ENCODE measurements around the gene CNKSR1. TPM values are rescaled to one million over a fixed set of nuclear protein-coding genes. Genes with fewer than 3 reads are reported as not detected.

CNKSR1 gene
- total and polyA plus RNA-seq, 2 donors (not counting 1 experiment from before 2014, with no cell fraction given) = 3.7 to 5.8 TPM

GRCh38 chr1:26191739-26192138 is 14.4 kb downstream of the CNKSR1 start:
- no peak overlapping the region for H3K4me3 ChIP-seq (ENCODE audit: control extremely low read depth in 1 of 5, extremely low read depth in 1 of 5, insufficient read depth in 1 of 5, low read depth in 2 of 5, low read length in 4 of 5)
- H3K9ac ChIP-seq (ENCODE audit: low read length) = no peak overlapping the region
- no peaks in the 10 kb centered on the region for H3K79me2 ChIP-seq (ENCODE audit: control insufficient read depth, insufficient read depth, low read length)
- H3K9me3 ChIP-seq (ENCODE audit: control extremely low read depth in 1 of 3, control insufficient read depth in 2 of 3, insufficient read depth in 1 of 3, low read length in 2 of 3) = no peaks in the 10 kb centered on the region
- Mint-ChIP-seq H3K4me1 (no peaks in the 10 kb centered on the region), H3K27ac (no peak overlapping the region), H3K9me3 (ENCODE audit: insufficient read depth) (no peaks in the 10 kb centered on the region), H3K27me3 (peaks cover 6% of the 10 kb centered on the region), H3K4me3 (no peak overlapping the region)
- intact Hi-C loops (cut with micrococcal nuclease) = no loop called here
- H3K4me1 ChIP-seq (ENCODE audit: control insufficient read depth in 2 of 2, insufficient read depth in 2 of 2, low read length in 2 of 2) = no peaks in the 10 kb centered on the region
- H3K36me3 ChIP-seq (replicated peaks in 1 of 2; ENCODE audit: control extremely low read depth in 1 of 2, control insufficient read depth in 1 of 2, extremely low read depth in 1 of 2, insufficient read depth in 2 of 2, low read length in 1 of 2) = no peaks in the 10 kb centered on the region
- no peak overlapping the region for H3K4me2 ChIP-seq (replicated peaks; ENCODE audit: low read depth, low read length, poor library complexity, severe bottlenecking)
- WGBS (ENCODE audit: insufficient coverage) = no CpG with 5 or more reads among the region's 3 CpGs
- no peaks in the 10 kb centered on the region for H4K20me1 ChIP-seq (ENCODE audit: control insufficient read depth, insufficient read depth, low read length, poor library complexity, severe bottlenecking)
- POLR2A ChIA-PET = interaction anchor here (0.7 kb wide), 1 partner anchor 127 kb away, joined by 4 read pairs; no protein-coding TSS in a partner anchor
- CTCF ChIA-PET = interaction anchor here (1.0 to 1.1 kb wide), 2 partner anchors 18 to 89 kb away, joined by 3 read pairs; no protein-coding TSS in a partner anchor
- H2AFZ ChIP-seq (ENCODE audit: insufficient read depth, low read depth, low read length, poor library complexity, severe bottlenecking) = no peak overlapping the region
- DNase-seq (no peak), ATAC-seq (ENCODE audit: low read depth) (no peak)
- peaks cover 0 to 2% (median 0%) of the 10 kb centered on the region in 4 experiments for H3K27me3 ChIP-seq (replicated peaks in 1 of 4; ENCODE audit: control extremely low read depth in 1 of 4, control insufficient read depth in 3 of 4, insufficient read depth in 4 of 4, low read length in 3 of 4)
- H3K27ac ChIP-seq (ENCODE audit: low read length in 2 of 2) = no peak overlapping the region
- TF ChIP-seq EZH2 (IDR thresholded peaks at IDR 0.05; ENCODE audit: borderline replicate concordance, insufficient read depth, low read depth, low read length, poor library complexity, severe bottlenecking) (no peak), CTCF (IDR thresholded peaks at IDR 0.05) (no peak)

GRCh38 chr1:26195805-26196204 is 18.5 kb downstream of the CNKSR1 start:
- POLR2A ChIA-PET = no interaction called here
- no peaks in the 10 kb centered on the region for H3K36me3 ChIP-seq (replicated peaks in 1 of 2; ENCODE audit: control extremely low read depth in 1 of 2, control insufficient read depth in 1 of 2, extremely low read depth in 1 of 2, insufficient read depth in 2 of 2, low read length in 1 of 2)
- peaks cover 0 to 13% (median 4%) of the 10 kb centered on the region in 4 experiments for H3K27me3 ChIP-seq (replicated peaks in 1 of 4; ENCODE audit: control extremely low read depth in 1 of 4, control insufficient read depth in 3 of 4, insufficient read depth in 4 of 4, low read length in 3 of 4)
- intact Hi-C loops (cut with micrococcal nuclease) = no loop called here
- Mint-ChIP-seq H3K4me3 (no peak overlapping the region), H3K27ac (no peak overlapping the region), H3K27me3 (peaks cover 9% of the 10 kb centered on the region), H3K9me3 (ENCODE audit: insufficient read depth) (no peaks in the 10 kb centered on the region), H3K4me1 (no peaks in the 10 kb centered on the region)
- H3K9ac ChIP-seq (ENCODE audit: low read length) = no peak overlapping the region
- WGBS (ENCODE audit: insufficient coverage) = no CpG with 5 or more reads among the region's 3 CpGs
- no peak overlapping the region for H3K27ac ChIP-seq (ENCODE audit: low read length in 2 of 2)
- DNase-seq (no peak), ATAC-seq (ENCODE audit: low read depth) (no peak)
- no peak overlapping the region for H3K4me2 ChIP-seq (replicated peaks; ENCODE audit: low read depth, low read length, poor library complexity, severe bottlenecking)
- H3K4me3 ChIP-seq (ENCODE audit: control extremely low read depth in 1 of 5, extremely low read depth in 1 of 5, insufficient read depth in 1 of 5, low read depth in 2 of 5, low read length in 4 of 5) = no peak overlapping the region
- CTCF ChIA-PET = no interaction called here
- no peaks in the 10 kb centered on the region for H4K20me1 ChIP-seq (ENCODE audit: control insufficient read depth, insufficient read depth, low read length, poor library complexity, severe bottlenecking)
- no peaks in the 10 kb centered on the region for H3K4me1 ChIP-seq (ENCODE audit: control insufficient read depth in 2 of 2, insufficient read depth in 2 of 2, low read length in 2 of 2)
- TF ChIP-seq CTCF (IDR thresholded peaks at IDR 0.05) (no peak), EZH2 (IDR thresholded peaks at IDR 0.05; ENCODE audit: borderline replicate concordance, insufficient read depth, low read depth, low read length, poor library complexity, severe bottlenecking) (no peak)
- no peaks in the 10 kb centered on the region for H3K79me2 ChIP-seq (ENCODE audit: control insufficient read depth, insufficient read depth, low read length)
- H2AFZ ChIP-seq (ENCODE audit: insufficient read depth, low read depth, low read length, poor library complexity, severe bottlenecking) = no peak overlapping the region
- no peaks in the 10 kb centered on the region for H3K9me3 ChIP-seq (ENCODE audit: control extremely low read depth in 1 of 3, control insufficient read depth in 2 of 3, insufficient read depth in 1 of 3, low read length in 2 of 3)

Measured in B cell (primary cell).